HG03196 (cell line): ENCODE results near the gene ABCC12.

Experiments
- ATAC-seq: cut with Tn5 transposase; IDR thresholded peaks from one replicate; pipeline ENCODE4 v1.9.1; 2021; ENCODE audit not compliant: unreplicated experiment

The ABCC12 gene

DNA sequence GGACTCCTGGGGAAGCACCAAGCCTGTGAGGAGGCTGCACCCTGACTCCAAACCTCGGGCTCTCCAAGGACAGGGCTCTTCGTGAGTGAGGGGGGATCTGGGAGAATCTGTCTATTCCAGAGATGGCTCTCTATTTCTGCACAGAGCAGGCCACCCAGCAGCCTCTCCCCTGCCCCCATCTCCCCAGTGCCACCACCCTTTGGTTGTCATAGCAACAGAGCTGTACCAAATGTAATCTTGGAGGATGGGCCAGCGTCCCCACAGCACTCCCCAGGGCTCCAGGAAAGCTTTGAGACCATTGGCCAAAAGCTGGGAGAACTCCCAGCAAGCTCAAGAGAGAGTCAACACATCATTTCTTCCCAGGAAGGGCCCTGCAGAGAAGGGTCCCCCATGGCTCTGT, 49.3 kb downstream of the ABCC12 start:
- ATAC-seq, result no peak
